HCT116 (cell line): ENCODE measurements around the gene BDH1.

Experiments
- CEBPB ChIP-seq: IDR thresholded peaks from 2 replicates; pipeline ENCODE4 v1.6.1; 2012; ENCODE audit warnings: low read depth
- EZH2 ChIP-seq: fragments of 200-600 bp; sonication (generic); IDR thresholded peaks from 2 replicates; pipeline ENCODE4 v1.6.1; 2017; ENCODE audit warnings: antibody characterized with exemption, mixed run types
- EZH2phosphoT487 ChIP-seq: fragments of 200-600 bp; IDR thresholded peaks from 2 replicates; pipeline ENCODE4 v1.6.1; 2018; ENCODE audit warnings: antibody characterized with exemption, borderline replicate concordance
- JUND ChIP-seq: IDR thresholded peaks from 2 replicates; pipeline ENCODE4 v1.6.1; 2012
- POLR2A ChIP-seq: IDR thresholded peaks from 2 replicates; pipeline ENCODE4 v1.7.0; 2011; ENCODE audit warnings: borderline replicate concordance; ENCODE audit not compliant: insufficient read depth, insufficient read length; ENCODE audit errors: extremely low read depth
- YY1 ChIP-seq: IDR thresholded peaks from 2 replicates; pipeline ENCODE4 v1.6.1; 2011; ENCODE audit warnings: low read length, low read depth, moderate library complexity, mild to moderate bottlenecking; ENCODE audit not compliant: insufficient replicate concordance; ENCODE audit errors: extremely low read depth
- ZNF274 ChIP-seq: fragments of 200-500 bp; sonication (Bioruptor generic); IDR thresholded peaks from 2 replicates; pipeline ENCODE4 v1.6.1; 2014; ENCODE audit warnings: mild to moderate bottlenecking, low read depth, low read length, inconsistent platforms
- TF ChIP-seq, protein P1 (sequence below): IDR thresholded peaks from 2 replicates; pipeline ENCODE4 v1.6.1; 2012
- TF ChIP-seq, protein P2 (sequence below): IDR thresholded peaks from 2 replicates; pipeline ENCODE4 v1.6.1; 2012
- TF ChIP-seq, protein P3 (sequence below), 3 experiments: fragments of 200-600 bp in 1 of 3; sonication (generic) in 1 of 3; IDR thresholded peaks in 2 of 3; conservative IDR thresholded peaks in 1 of 3; 2 replicates each; pipeline ENCODE4 v1.5.1; 2012 to 2017; ENCODE audit warnings: low read depth in 2 of 3, low read length in 2 of 3, antibody characterized with exemption in 1 of 3, borderline replicate concordance in 1 of 3, control low read depth in 1 of 3, mild to moderate bottlenecking in 1 of 3, mixed read lengths in 1 of 3, mixed run types in 1 of 3, moderate library complexity in 1 of 3; ENCODE audit not compliant: insufficient read depth in 1 of 3
- TF ChIP-seq, protein P4 (sequence below): IDR thresholded peaks from 2 replicates; pipeline ENCODE4 v1.6.1; 2012; ENCODE audit warnings: low read depth

DNA sequence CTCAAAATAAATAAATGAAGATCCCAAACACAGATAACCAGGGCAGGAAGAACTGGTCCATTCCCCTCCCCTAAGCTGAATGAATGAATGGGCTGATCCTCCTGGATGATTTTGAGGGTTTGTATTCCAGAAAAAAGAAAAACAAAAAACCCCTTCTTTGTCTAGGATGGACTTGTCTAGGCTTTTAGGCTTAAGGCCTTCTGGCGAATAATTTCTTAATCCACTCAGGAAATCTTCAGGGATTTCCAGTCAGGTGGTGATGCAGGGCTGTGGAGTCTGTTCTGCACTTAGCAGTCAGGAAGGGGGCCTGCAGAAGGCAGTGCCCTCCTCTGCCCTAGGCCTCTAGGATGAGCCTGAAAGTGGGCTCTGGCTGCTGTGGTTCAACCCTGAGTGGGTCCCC, 52.1 kb downstream of the BDH1 start:
- TF ChIP-seq, protein P1, sequence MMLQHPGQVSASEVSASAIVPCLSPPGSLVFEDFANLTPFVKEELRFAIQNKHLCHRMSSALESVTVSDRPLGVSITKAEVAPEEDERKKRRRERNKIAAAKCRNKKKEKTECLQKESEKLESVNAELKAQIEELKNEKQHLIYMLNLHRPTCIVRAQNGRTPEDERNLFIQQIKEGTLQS, result no peak
- TF ChIP-seq, protein P2, sequence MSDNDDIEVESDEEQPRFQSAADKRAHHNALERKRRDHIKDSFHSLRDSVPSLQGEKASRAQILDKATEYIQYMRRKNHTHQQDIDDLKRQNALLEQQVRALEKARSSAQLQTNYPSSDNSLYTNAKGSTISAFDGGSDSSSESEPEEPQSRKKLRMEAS, result no peak
- TF ChIP-seq YY1 (no peak), EZH2 (no peak), POLR2A (no peak), JUND (no peak), ZNF274 (no peak), CEBPB (no peak), EZH2phosphoT487 (no peak)
- TF ChIP-seq, protein P3, sequence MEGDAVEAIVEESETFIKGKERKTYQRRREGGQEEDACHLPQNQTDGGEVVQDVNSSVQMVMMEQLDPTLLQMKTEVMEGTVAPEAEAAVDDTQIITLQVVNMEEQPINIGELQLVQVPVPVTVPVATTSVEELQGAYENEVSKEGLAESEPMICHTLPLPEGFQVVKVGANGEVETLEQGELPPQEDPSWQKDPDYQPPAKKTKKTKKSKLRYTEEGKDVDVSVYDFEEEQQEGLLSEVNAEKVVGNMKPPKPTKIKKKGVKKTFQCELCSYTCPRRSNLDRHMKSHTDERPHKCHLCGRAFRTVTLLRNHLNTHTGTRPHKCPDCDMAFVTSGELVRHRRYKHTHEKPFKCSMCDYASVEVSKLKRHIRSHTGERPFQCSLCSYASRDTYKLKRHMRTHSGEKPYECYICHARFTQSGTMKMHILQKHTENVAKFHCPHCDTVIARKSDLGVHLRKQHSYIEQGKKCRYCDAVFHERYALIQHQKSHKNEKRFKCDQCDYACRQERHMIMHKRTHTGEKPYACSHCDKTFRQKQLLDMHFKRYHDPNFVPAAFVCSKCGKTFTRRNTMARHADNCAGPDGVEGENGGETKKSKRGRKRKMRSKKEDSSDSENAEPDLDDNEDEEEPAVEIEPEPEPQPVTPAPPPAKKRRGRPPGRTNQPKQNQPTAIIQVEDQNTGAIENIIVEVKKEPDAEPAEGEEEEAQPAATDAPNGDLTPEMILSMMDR (IDR thresholded peaks at IDR 0.05 in 2 of 3, conservative IDR thresholded peaks at IDR 0.05 in 1 of 3; ENCODE audit: borderline replicate concordance in 1 of 3, insufficient read depth in 1 of 3, low read depth in 2 of 3, low read length in 2 of 3), result no peak
- TF ChIP-seq, protein P4, sequence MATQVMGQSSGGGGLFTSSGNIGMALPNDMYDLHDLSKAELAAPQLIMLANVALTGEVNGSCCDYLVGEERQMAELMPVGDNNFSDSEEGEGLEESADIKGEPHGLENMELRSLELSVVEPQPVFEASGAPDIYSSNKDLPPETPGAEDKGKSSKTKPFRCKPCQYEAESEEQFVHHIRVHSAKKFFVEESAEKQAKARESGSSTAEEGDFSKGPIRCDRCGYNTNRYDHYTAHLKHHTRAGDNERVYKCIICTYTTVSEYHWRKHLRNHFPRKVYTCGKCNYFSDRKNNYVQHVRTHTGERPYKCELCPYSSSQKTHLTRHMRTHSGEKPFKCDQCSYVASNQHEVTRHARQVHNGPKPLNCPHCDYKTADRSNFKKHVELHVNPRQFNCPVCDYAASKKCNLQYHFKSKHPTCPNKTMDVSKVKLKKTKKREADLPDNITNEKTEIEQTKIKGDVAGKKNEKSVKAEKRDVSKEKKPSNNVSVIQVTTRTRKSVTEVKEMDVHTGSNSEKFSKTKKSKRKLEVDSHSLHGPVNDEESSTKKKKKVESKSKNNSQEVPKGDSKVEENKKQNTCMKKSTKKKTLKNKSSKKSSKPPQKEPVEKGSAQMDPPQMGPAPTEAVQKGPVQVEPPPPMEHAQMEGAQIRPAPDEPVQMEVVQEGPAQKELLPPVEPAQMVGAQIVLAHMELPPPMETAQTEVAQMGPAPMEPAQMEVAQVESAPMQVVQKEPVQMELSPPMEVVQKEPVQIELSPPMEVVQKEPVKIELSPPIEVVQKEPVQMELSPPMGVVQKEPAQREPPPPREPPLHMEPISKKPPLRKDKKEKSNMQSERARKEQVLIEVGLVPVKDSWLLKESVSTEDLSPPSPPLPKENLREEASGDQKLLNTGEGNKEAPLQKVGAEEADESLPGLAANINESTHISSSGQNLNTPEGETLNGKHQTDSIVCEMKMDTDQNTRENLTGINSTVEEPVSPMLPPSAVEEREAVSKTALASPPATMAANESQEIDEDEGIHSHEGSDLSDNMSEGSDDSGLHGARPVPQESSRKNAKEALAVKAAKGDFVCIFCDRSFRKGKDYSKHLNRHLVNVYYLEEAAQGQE, result no peak
